Naive thymus-derived CD4-positive, alpha-beta T cell (primary cell): ENCODE measurements around the gene EPDR1. TPM values are rescaled to one million over a fixed set of nuclear protein-coding genes. Genes with fewer than 3 reads are reported as not detected.

ENCODE experiments used
- ATAC-seq: fragments of 150-1000 bp; cut with Tn5 transposase; 2 replicates; pipeline ENCODE4 v1.10.0; 2021; ENCODE audit warnings: mild to moderate bottlenecking, moderate library complexity
- CTCF ChIA-PET: fragments of 350-600 bp; sonication (Branson Sonifier 250); formaldehyde crosslinking; loops from one replicate; lab custom pipeline; 2021; ENCODE audit warnings: antibody characterized with exemption; lab: Charles Lee
- POLR2A ChIA-PET: fragments of 350-600 bp; sonication (Branson Sonifier 250); formaldehyde crosslinking; loops from one replicate; lab custom pipeline; 2021; ENCODE audit warnings: antibody characterized with exemption, inconsistent platforms; lab: Charles Lee
- DNase-seq, 9 donors: peaks; one replicate each; pipeline versions ENCODE4 v3.0.0 to v3.0.0-alpha.2; 2020 to 2022; ENCODE audit warnings: mixed read lengths in 1 of 9
- H3K27ac ChIP-seq: one replicate; pipeline ENCODE4 v1.7.0; 2013; ENCODE audit warnings: mild to moderate bottlenecking, low read depth, low read length, moderate library complexity
- H3K27me3 ChIP-seq, 2 donors: one replicate each; pipeline ENCODE4 v1.7.0; 2013; ENCODE audit warnings: low read length in 2 of 2, mild to moderate bottlenecking in 2 of 2, moderate library complexity in 2 of 2; ENCODE audit not compliant: control insufficient read depth in 2 of 2, insufficient read depth in 2 of 2
- H3K36me3 ChIP-seq, 3 experiments: 1 replicate in 2 of 3; 2 replicates in 1 of 3; pipeline ENCODE4 v1.7.0; 2013; ENCODE audit warnings: low read length in 3 of 3, mild to moderate bottlenecking in 3 of 3, moderate library complexity in 1 of 3; ENCODE audit not compliant: insufficient read depth in 3 of 3, control insufficient read depth in 2 of 3
- H3K4me1 ChIP-seq, 2 donors: one replicate each; pipeline ENCODE4 v1.7.0; 2013; ENCODE audit warnings: low read length in 2 of 2, mild to moderate bottlenecking in 2 of 2, moderate library complexity in 1 of 2; ENCODE audit not compliant: control insufficient read depth in 2 of 2, insufficient read depth in 2 of 2
- H3K4me3 ChIP-seq: 2 replicates; pipeline ENCODE4 v1.7.0; 2013; ENCODE audit warnings: mild to moderate bottlenecking, low read length
- H3K9me3 ChIP-seq, 3 experiments: 1 replicate in 2 of 3; 2 replicates in 1 of 3; pipeline ENCODE4 v1.7.0; 2013; ENCODE audit warnings: low read length in 3 of 3; ENCODE audit not compliant: control insufficient read depth in 2 of 3
- H3K27ac Mint-ChIP-seq, 9 donors: one replicate each; pipeline ENCODE4 v1.8.0; 2020 to 2022; ENCODE audit warnings: mixed read lengths in 9 of 9, mild to moderate bottlenecking in 8 of 9, moderate library complexity in 5 of 9, inconsistent platforms in 2 of 9
- H3K27me3 Mint-ChIP-seq, 5 donors: one replicate each; pipeline ENCODE4 v1.8.0; 2021 to 2022; ENCODE audit warnings: mixed read lengths in 5 of 5, mild to moderate bottlenecking in 1 of 5
- H3K36me3 Mint-ChIP-seq, 5 donors: one replicate each; pipeline ENCODE4 v1.8.0; 2020 to 2022; ENCODE audit warnings: mixed read lengths in 5 of 5, mild to moderate bottlenecking in 3 of 5, inconsistent platforms in 1 of 5
- H3K4me1 Mint-ChIP-seq, 7 donors: one replicate each; pipeline ENCODE4 v1.8.0; 2020 to 2022; ENCODE audit warnings: mixed read lengths in 7 of 7, mild to moderate bottlenecking in 3 of 7, inconsistent platforms in 1 of 7
- H3K4me3 Mint-ChIP-seq, 10 donors: one replicate each; pipeline ENCODE4 v1.8.0; 2020 to 2022; ENCODE audit warnings: mild to moderate bottlenecking in 10 of 10, mixed read lengths in 10 of 10, moderate library complexity in 6 of 10, inconsistent platforms in 2 of 10
- H3K9me3 Mint-ChIP-seq, 11 donors: one replicate each; pipeline ENCODE4 v1.8.0; 2020 to 2022; ENCODE audit warnings: mixed read lengths in 11 of 11, mild to moderate bottlenecking in 4 of 11, inconsistent platforms in 1 of 11, moderate library complexity in 1 of 11
- intact Hi-C, 2 donors: fragments of 100-400 bp; cut with micrococcal nuclease; formaldehyde crosslinking; loops; one replicate each; pipeline ENCODE4 v1.15.1; 2023
- polyA plus RNA-seq, 2 donors: library from polyadenylated mRNA; unstranded; fragments of 300-500 nt; fragmentation: Illumina TruSeq; gene quantifications; one replicate each; pipeline ENCODE4 v1.2.3, GENCODE V29; 2021
- total RNA-seq, 6 experiments: library from RNA in 5 of 6; stranded (reverse) in 5 of 6; gene quantifications; 1 replicate in 5 of 6; 2 replicates in 1 of 6; pipeline ENCODE4 v1.2.3 and lab custom pipeline; 2021 to 2026

EPDR1 gene
- total and polyA plus RNA-seq, 7 experiments from 2014 or later: 0.43 to 3.3 (median 1.0) TPM; not detected in 1

GRCh38 chr7:37986908-37987330, 66.5 kb downstream of the EPDR1 start:
- H3K9me3 Mint-ChIP-seq: peaks cover 0 to 6% (median 0%) of the 10 kb centered on the region in 11 donors
- H3K27me3 ChIP-seq: no peaks in the 10 kb centered on the region
- H3K27ac ChIP-seq: no peak overlapping the region
- H3K36me3 Mint-ChIP-seq: no peaks in the 10 kb centered on the region
- no peaks in the 10 kb centered on the region for H3K4me1 ChIP-seq
- peaks cover 0 to 20% (median 11%) of the 10 kb centered on the region in 5 donors for H3K27me3 Mint-ChIP-seq
- H3K36me3 ChIP-seq: no peaks in the 10 kb centered on the region
- no peaks in the 10 kb centered on the region for H3K4me1 Mint-ChIP-seq
- intact Hi-C loops: no loop called here
- POLR2A ChIA-PET: no interaction called here
- no peak overlapping the region for H3K27ac Mint-ChIP-seq
- H3K4me3 ChIP-seq: no peak overlapping the region
- no peak overlapping the region for H3K4me3 Mint-ChIP-seq
- no peak for ATAC-seq
- no peaks in the 10 kb centered on the region for H3K9me3 ChIP-seq
- DNase-seq: no peak
- CTCF ChIA-PET: no interaction called here

DNA sequence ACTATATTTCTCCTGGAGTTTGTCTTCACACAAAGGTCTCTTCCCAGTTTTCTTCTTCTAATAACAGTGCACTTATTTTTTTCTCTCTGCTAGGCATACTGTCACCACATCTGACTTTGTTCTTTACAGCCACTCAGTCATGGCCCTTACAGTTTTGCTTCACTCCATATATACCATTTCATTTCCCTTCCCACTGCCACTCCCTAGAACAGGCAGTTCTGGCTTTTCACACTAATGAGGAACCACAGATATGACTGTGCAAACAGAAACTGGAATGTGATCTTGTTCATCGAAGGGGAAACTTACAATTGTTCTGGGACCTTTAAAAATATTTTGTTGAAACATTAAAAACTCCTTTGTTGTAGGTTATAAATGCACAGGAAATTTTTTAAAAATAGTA, 67.3 kb downstream of the EPDR1 start:
- H3K4me3 Mint-ChIP-seq: no peak overlapping the region
- Histone ChIP-seq H3K36me3 (no peaks in the 10 kb centered on the region), H3K27ac (no peak overlapping the region), H3K9me3 (no peaks in the 10 kb centered on the region), H3K4me3 (no peak overlapping the region), H3K4me1 (no peaks in the 10 kb centered on the region), H3K27me3 (no peaks in the 10 kb centered on the region)
- POLR2A ChIA-PET: interaction anchor here (0.7 kb wide), 1 partner anchor 88 kb away, joined by 3 read pairs; no protein-coding TSS in a partner anchor
- H3K27me3 Mint-ChIP-seq: peaks cover 0 to 23% (median 14%) of the 10 kb centered on the region in 5 donors
- H3K9me3 Mint-ChIP-seq: peaks cover 0 to 3% (median 0%) of the 10 kb centered on the region in 11 donors
- no peak overlapping the region for H3K27ac Mint-ChIP-seq
- ATAC-seq: peak; percentile 66
- CTCF ChIA-PET: no interaction called here
- intact Hi-C loops: no loop called here
- no peak for DNase-seq
- no peaks in the 10 kb centered on the region for H3K36me3 Mint-ChIP-seq
- no peaks in the 10 kb centered on the region for H3K4me1 Mint-ChIP-seq

GRCh38 chr7:37988721-37989650, 68.5 kb downstream of the EPDR1 start:
- POLR2A ChIA-PET: interaction anchor here (0.5 kb wide), 1 partner anchor 71 kb away, joined by 4 read pairs; no protein-coding TSS in a partner anchor
- no peak overlapping the region for H3K4me3 ChIP-seq
- no peaks in the 10 kb centered on the region for H3K27me3 ChIP-seq
- Mint-ChIP-seq H3K27me3 (peaks cover 0 to 24% (median 12%) of the 10 kb centered on the region in 5 donors), H3K36me3 (no peaks in the 10 kb centered on the region), H3K9me3 (peaks cover 0 to 4% (median 0%) of the 10 kb centered on the region in 11 donors), H3K4me3 (no peak overlapping the region), H3K4me1 (no peaks in the 10 kb centered on the region), H3K27ac (no peak overlapping the region)
- H3K9me3 ChIP-seq: no peaks in the 10 kb centered on the region
- DNase-seq: no peak
- CTCF ChIA-PET: no interaction called here
- H3K4me1 ChIP-seq: no peaks in the 10 kb centered on the region
- H3K27ac ChIP-seq: no peak overlapping the region
- H3K36me3 ChIP-seq: no peaks in the 10 kb centered on the region
- no peak for ATAC-seq
- intact Hi-C loops: no loop called here

DNA sequence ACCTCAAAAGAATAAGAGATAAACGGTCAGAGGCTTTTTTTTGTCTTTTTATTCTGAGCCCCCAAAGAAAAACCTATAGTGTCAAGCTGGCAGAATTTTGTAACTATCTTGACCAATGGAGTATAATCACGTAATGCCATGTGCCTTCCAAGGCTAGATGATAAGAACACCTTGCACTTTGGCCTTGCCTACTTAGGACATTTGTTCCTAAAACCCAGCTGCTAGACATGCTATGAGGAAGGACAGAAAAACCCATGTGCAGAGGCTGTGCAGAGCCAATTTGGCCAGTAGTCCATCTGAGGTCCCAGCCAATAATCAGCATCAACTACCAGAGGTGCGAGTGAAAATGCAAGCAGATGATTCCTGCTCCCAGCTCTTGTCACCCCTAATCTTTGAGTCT, 69.9 kb downstream of the EPDR1 start:
- ChIA-PET POLR2A (no interaction called here), CTCF (no interaction called here)
- H3K27me3 ChIP-seq: no peaks in the 10 kb centered on the region
- Mint-ChIP-seq H3K4me3 (no peak overlapping the region), H3K27me3 (peaks cover 0 to 23% (median 12%) of the 10 kb centered on the region in 5 donors), H3K27ac (no peak overlapping the region), H3K36me3 (no peaks in the 10 kb centered on the region), H3K9me3 (peaks cover 0 to 7% (median 3%) of the 10 kb centered on the region in 11 donors), H3K4me1 (no peaks in the 10 kb centered on the region)
- DNase-seq: no peak
- no peak for ATAC-seq
- intact Hi-C loops: no loop called here
- H3K27ac ChIP-seq: no peak overlapping the region
- no peaks in the 10 kb centered on the region for H3K36me3 ChIP-seq
- no peaks in the 10 kb centered on the region for H3K9me3 ChIP-seq
- H3K4me3 ChIP-seq: no peak overlapping the region
- H3K4me1 ChIP-seq: no peaks in the 10 kb centered on the region

GRCh38 chr7:37993060-37993501, 72.6 kb downstream of the EPDR1 start:
- no peaks in the 10 kb centered on the region for H3K9me3 ChIP-seq
- H3K27me3 ChIP-seq: no peaks in the 10 kb centered on the region
- H3K4me1 ChIP-seq: no peaks in the 10 kb centered on the region
- H3K36me3 ChIP-seq: no peaks in the 10 kb centered on the region
- no peak overlapping the region for H3K27ac Mint-ChIP-seq
- H3K27me3 Mint-ChIP-seq: peaks cover 0 to 23% (median 14%) of the 10 kb centered on the region in 5 donors
- H3K4me3 ChIP-seq: no peak overlapping the region
- no peak overlapping the region for H3K27ac ChIP-seq
- intact Hi-C loops: no loop called here
- ChIA-PET CTCF (no interaction called here), POLR2A (no interaction called here)
- no peak overlapping the region for H3K4me3 Mint-ChIP-seq
- DNase-seq: no peak
- peaks cover 0 to 22% (median 9%) of the 10 kb centered on the region in 11 donors for H3K9me3 Mint-ChIP-seq
- no peaks in the 10 kb centered on the region for H3K4me1 Mint-ChIP-seq
- no peaks in the 10 kb centered on the region for H3K36me3 Mint-ChIP-seq
- no peak for ATAC-seq

- Histone ChIP-seq H3K27ac (no peak overlapping the region), H3K4me1 (no peaks in the 10 kb centered on the region), H3K36me3 (no peaks in the 10 kb centered on the region), H3K4me3 (no peak overlapping the region), H3K27me3 (peaks cover 0 to 7% of the 10 kb centered on the region in 2 donors), H3K9me3 (no peaks in the 10 kb centered on the region)
- peaks cover 5 to 23% (median 15%) of the 10 kb centered on the region in 5 donors for H3K27me3 Mint-ChIP-seq
- H3K4me1 Mint-ChIP-seq: no peaks in the 10 kb centered on the region
- no peak overlapping the region for H3K27ac Mint-ChIP-seq
- peaks cover 0 to 20% (median 7%) of the 10 kb centered on the region in 11 donors for H3K9me3 Mint-ChIP-seq
- POLR2A ChIA-PET: no interaction called here
- intact Hi-C loops: no loop called here
- H3K4me3 Mint-ChIP-seq: no peak overlapping the region
- CTCF ChIA-PET: no interaction called here
- H3K36me3 Mint-ChIP-seq: no peaks in the 10 kb centered on the region
- no peak for ATAC-seq
- DNase-seq: no peak
These were observed 79.2 kb downstream of the EPDR1 start for GRCh38 chr7:37999673-38000072.
